IPS-11a (cell line): ENCODE data around the gene ZFYVE19.
A peak's percentile ranks its signal among the peaks of the same experiment; 100 is the strongest.

Source experiments
- H3K4me3 ChIP-seq: one replicate; pipeline ENCODE4 v1.5.1; 2013; ENCODE audit warnings: low read depth, low read length, control low read depth

Gene ZFYVE19

GRCh38 chr15:40808861-40809450 is 2.1 kb downstream of the ZFYVE19 start:
- H3K4me3 ChIP-seq, result no peak overlapping the region

DNA sequence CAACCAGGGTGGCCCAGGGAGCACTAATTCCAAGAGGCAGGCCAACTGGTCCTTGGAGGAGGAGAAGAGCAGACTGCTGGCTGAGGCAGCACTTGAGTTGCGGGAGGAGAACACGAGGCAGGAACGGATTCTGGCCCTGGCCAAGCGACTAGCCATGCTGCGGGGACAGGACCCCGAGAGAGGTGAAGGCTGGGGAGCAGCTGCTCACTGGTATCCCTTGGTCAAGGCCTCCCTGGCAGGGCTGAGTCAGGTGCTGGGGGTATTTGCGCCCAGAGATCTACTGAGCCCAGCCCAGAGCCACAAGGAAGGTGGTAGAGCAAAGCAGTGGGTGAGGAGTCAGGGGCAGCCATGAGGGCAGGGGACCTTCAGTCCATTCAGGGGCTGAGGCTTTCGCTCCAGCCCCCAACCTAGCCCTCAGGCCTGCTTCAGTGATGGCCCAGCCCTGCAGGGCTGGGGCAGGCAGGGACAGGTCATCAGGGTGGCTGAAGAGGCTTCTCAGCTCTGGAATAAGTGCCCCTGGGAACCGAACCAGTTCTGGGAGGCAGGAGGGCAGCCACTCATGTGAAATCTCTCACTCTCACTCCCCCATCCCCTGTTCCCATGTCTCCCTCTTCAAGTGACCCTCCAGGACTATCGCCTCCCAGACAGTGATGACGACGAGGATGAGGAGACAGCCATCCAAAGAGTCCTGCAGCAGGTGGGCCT is 6.0 kb downstream of the ZFYVE19 start:
- no peak overlapping the region for H3K4me3 ChIP-seq

- H3K4me3 ChIP-seq, result no peak overlapping the region
Observed at GRCh38 chr15:40815042-40815698, 8.3 kb downstream of the ZFYVE19 start.

- H3K4me3 ChIP-seq, result no peak overlapping the region
Observed at GRCh38 chr15:40819048-40819447, 12.2 kb downstream of the ZFYVE19 start.

DNA sequence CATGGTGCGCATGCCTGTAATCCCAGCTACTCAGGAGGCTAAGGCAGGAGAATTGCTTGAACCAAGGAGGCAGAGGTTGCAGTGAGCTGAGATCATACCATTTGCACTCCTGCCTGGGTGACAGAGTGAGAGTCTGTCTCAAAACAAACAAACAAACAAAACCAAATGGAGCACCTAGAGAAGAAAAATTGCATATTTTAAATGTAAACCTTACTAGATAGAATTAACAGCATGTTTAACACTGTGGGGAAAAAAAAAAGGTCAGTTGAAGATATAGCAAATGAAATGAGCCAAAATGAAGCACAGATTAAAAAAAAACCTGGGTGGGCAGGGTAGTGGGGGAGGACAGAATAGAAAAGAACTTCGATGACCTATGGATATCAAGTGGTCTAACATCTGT is 14.3 kb downstream of the ZFYVE19 start:
- no peak overlapping the region for H3K4me3 ChIP-seq

GRCh38 chr15:40823572-40824343 is 16.9 kb downstream of the ZFYVE19 start:
- H3K4me3 ChIP-seq, result no peak overlapping the region

GRCh38 chr15:40825661-40826422 is 19.0 kb downstream of the ZFYVE19 start:
- H3K4me3 ChIP-seq, result no peak overlapping the region

- H3K4me3 ChIP-seq, result no peak overlapping the region
Observed at GRCh38 chr15:40826423-40827075, 19.7 kb downstream of the ZFYVE19 start.

GRCh38 chr15:40828447-40829036 is 21.7 kb downstream of the ZFYVE19 start, which contains the start of gene PPP1R14D:
TSS of gene PPP1R14D (minus strand) at chr15:40828708. CDS start at chr15:40828641, 67 bp downstream.
- H3K4me3 ChIP-seq, result no peak within 1 kb of the TSS

- H3K4me3 ChIP-seq, result no peak overlapping the region
Observed at GRCh38 chr15:40829115-40829514, 22.2 kb downstream of the ZFYVE19 start.

- no peak overlapping the region for H3K4me3 ChIP-seq
Observed at GRCh38 chr15:40830884-40831283, 24.0 kb downstream of the ZFYVE19 start.

DNA sequence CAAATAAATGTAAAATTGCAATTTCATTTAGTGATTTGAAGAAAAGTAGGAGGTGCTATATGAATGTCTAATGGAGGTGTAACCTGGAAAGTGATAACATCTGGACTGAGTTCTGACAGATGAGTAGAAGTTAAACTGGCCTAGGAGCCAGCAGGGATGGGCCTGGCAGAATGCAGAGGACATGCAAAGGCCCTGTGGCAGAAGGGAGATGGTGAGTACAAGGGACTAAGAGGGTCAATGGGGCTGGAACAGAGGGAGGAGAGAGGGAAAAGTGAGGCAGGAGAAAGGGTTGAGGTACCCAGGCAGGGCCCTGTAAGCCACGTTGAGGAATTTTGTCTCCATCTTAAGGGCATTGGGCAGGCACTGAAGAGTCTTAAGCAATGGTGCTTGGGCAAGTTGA is 25.0 kb downstream of the ZFYVE19 start:
- no peak overlapping the region for H3K4me3 ChIP-seq

DNA sequence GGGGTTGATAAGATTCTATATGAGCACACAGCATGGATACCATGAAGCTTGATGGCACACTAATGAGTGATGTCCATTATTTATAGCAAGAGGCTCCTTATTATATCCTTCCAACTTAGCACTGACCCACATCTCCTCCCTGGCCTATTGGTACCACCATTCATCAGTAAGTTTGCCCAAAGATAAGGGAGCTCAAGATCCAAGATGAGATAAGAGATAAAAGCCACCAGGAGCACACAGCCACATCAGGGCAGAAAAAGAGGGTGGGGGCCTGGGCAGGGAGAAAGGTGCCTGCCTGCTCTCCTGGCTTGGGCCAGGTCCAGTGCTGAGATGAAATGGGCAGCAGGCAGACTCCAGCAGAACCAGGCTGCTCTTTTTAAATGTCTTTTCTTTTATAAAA is 26.0 kb downstream of the ZFYVE19 start:
- H3K4me3 ChIP-seq, result no peak overlapping the region

DNA sequence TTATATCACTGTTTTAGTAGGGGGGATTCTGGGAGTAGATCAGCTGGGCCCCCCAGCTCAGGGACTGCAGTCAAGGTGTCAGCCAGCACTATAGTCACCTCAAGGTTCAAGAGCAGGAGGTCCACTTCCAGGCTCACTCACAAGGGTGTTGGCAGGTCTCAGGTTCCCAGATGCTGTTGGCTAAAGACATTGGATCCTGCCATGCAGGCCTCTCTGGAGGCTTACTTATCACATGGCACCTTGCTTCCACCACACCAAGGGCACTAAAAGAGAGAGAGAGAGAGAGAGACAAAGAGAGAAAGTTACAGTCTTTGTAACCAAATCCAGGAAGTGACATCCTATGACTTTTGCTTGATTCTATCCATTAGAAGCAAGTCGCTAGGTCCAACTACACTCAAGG is 29.1 kb downstream of the ZFYVE19 start:
- H3K4me3 ChIP-seq, result no peak overlapping the region

DNA sequence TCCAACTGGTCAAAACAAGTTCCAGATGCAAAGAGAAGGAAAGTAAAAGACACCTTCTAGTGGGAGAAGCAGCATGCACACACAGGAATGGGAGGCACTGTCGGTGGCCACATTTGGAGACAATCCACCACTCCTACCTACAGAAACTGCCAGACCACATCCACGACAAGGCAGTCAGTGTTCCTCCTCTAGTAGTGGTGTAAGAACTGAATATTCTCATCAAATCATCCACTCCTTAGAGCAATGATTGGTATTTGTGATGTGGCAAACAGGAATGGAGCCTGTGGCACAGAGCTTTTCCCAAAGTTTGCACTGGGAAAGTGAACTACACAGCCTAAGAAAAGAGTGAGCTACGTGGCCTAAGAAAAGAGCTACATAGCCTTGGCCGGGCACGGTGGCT is 31.9 kb downstream of the ZFYVE19 start:
- no peak overlapping the region for H3K4me3 ChIP-seq

- H3K4me3 ChIP-seq, result no peak overlapping the region
Observed at GRCh38 chr15:40841741-40842140, 34.9 kb downstream of the ZFYVE19 start.

DNA sequence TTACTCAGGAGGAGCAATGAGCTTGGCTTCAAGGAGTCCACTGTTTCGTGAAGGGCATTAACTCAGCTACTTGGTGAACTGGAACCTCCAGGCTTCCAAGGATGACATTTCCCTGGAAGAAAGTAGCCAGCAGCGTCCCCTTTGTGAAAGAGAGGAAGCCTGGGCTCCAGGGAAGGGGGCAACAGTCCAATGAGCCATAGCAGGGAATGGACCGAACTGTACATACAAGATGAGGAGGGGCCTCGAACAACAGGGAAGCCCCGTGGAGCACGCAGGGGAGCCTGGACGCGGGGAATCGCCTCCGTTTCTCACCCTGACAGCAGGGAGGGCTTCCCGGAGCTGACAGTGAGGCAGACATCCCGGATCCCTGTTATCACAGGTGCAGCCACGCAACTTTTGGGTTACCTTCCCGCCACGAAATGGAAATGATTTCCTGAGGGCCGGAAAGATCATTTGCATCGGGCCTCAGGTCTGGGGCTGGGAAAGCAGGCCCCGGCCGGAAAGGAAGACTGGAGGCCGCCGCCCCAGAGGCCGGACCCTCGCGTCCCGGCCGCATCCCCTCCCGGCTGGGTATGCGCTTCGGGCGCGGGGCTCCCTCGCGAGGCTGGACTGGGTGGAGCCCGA is 36.5 kb downstream of the ZFYVE19 start:
- H3K4me3 ChIP-seq, result peak overlapping the region; percentile 85

DNA sequence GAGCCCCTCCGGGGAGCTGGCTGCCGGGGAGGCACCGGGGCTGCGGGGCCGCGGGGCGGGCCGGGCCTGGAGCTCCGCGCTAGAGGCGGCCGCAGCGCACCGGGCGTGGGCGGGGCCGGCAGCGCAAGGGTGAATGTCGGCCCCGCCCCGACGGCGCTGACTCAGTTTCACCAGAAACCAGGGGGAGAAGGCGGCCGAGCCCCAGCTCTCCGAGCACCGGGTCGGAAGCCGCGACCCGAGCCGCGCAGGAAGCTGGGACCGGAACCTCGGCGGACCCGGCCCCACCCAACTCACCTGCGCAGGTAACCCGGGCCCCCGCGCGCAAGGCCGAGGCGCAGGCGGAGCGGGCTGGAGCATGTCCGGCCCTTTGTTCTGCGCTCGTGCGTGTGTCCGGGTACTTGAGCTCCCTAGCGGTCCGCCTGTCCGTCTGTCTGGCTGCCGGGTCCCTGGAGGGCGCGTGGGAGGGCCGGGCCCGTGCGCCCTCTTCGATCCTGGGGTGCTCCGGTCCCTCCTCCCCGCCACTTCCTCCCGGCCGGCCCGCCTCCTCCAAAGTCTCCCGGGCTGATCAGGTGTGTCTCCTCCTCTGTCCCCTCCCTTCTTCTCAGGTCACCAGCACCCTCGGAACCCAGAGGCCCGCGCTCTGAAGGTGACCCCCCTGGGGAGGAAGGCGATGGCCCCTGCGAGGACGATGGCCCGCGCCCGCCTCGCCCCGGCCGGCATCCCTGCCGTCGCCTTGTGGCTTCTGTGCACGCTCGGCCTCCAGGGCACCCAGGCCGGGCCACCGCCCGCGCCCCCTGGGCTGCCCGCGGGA is 37.2 kb downstream of the ZFYVE19 start, which contains the start of gene SPINT1:
Gene SPINT1, plus strand, starts transcription at position 164 of the 811 bp plus-strand sequence. Its CDS starts 507 bp downstream, at position 671.
- H3K4me3 ChIP-seq, result peak within 1 kb of the TSS; percentile 85
